C4-2B (cell line): Measurements from ENCODE around the gene VMAC.

Source experiments
- CTCF ChIP-seq: fragments of 450-650 bp; conservative IDR thresholded peaks from 2 replicates; pipeline ENCODE4 v1.5.1; 2017; ENCODE audit warnings: mild to moderate bottlenecking
- ZFX ChIP-seq: fragments of 450-650 bp; IDR thresholded peaks from 2 replicates; pipeline ENCODE4 v1.6.1; 2017

- TF ChIP-seq CTCF (no peak), ZFX (no peak)
These were observed 38.4 kb downstream of the VMAC start for GRCh38 chr19:5943045-5943444.
